CD4-positive, CD25-positive, alpha-beta regulatory T cell (primary cell): Measurements from ENCODE around the gene NTMT1. TPM values are rescaled to one million over a fixed set of nuclear protein-coding genes. Genes with fewer than 3 reads are reported as not detected.
A peak's percentile ranks its signal among the peaks of the same experiment; 100 is the strongest.

ENCODE experiments used
- ATAC-seq, 2 donors: fragments of 150-1000 bp; cut with Tn5 transposase; one replicate each; pipeline ENCODE4 v1.10.0; 2021; ENCODE audit warnings: low read depth in 2 of 2, moderate number of reproducible peaks in 2 of 2, moderate library complexity in 1 of 2
- DNase-seq, 3 donors: peaks; one replicate each; pipeline versions ENCODE4 v3.0.0 to v3.0.0-alpha.2; 2012 to 2022; ENCODE audit warnings: mixed read lengths in 1 of 3
- H3K27ac ChIP-seq: one replicate; pipeline ENCODE4 v1.7.0; 2013; ENCODE audit warnings: mild to moderate bottlenecking, low read length; ENCODE audit not compliant: insufficient read depth, poor library complexity, severe bottlenecking
- H3K27me3 ChIP-seq: one replicate; pipeline ENCODE4 v1.7.0; 2013; ENCODE audit warnings: low read length; ENCODE audit not compliant: control insufficient read depth, insufficient read depth
- H3K36me3 ChIP-seq: one replicate; pipeline ENCODE4 v1.7.0; 2013; ENCODE audit warnings: mild to moderate bottlenecking, low read length, moderate library complexity; ENCODE audit not compliant: control insufficient read depth, insufficient read depth
- H3K4me1 ChIP-seq: 2 replicates; pipeline ENCODE4 v1.7.0; 2013; ENCODE audit warnings: mild to moderate bottlenecking, low read length; ENCODE audit not compliant: insufficient read depth, control insufficient read depth, poor library complexity, severe bottlenecking
- H3K4me3 ChIP-seq: one replicate; pipeline ENCODE4 v1.7.0; 2013; ENCODE audit warnings: low read depth, mild to moderate bottlenecking, low read length, moderate library complexity
- H3K9me3 ChIP-seq, 2 experiments: 1 replicate in 1 of 2; 2 replicates in 1 of 2; pipeline ENCODE4 v1.7.0; 2013; ENCODE audit warnings: low read length in 2 of 2, mild to moderate bottlenecking in 1 of 2, moderate library complexity in 1 of 2; ENCODE audit not compliant: control insufficient read depth in 2 of 2
- H3K27ac Mint-ChIP-seq, 3 donors: one replicate each; pipeline ENCODE4 v1.8.0; 2020 to 2022; ENCODE audit warnings: mild to moderate bottlenecking in 3 of 3, mixed read lengths in 3 of 3, moderate library complexity in 2 of 3
- H3K27me3 Mint-ChIP-seq: one replicate; pipeline ENCODE4 v1.8.0; 2022; ENCODE audit warnings: mild to moderate bottlenecking, mixed read lengths
- H3K36me3 Mint-ChIP-seq: one replicate; pipeline ENCODE4 v1.8.0; 2020; ENCODE audit warnings: mixed read lengths
- H3K4me1 Mint-ChIP-seq, 4 donors: one replicate each; pipeline ENCODE4 v1.8.0; 2020 to 2022; ENCODE audit warnings: mixed read lengths in 4 of 4, mild to moderate bottlenecking in 1 of 4
- H3K4me3 Mint-ChIP-seq, 4 donors: one replicate each; pipeline ENCODE4 v1.8.0; 2020 to 2022; ENCODE audit warnings: mild to moderate bottlenecking in 4 of 4, mixed read lengths in 4 of 4, moderate library complexity in 3 of 4
- H3K9me3 Mint-ChIP-seq, 7 donors: one replicate each; pipeline ENCODE4 v1.8.0; 2020 to 2022; ENCODE audit warnings: mixed read lengths in 7 of 7, mild to moderate bottlenecking in 3 of 7, moderate library complexity in 2 of 7
- polyA plus RNA-seq, 4 donors: library from polyadenylated mRNA; unstranded; fragments of 300-500 nt; fragmentation: Illumina TruSeq; gene quantifications; one replicate each; pipeline ENCODE4 v1.2.3, GENCODE V29; 2021
- total RNA-seq: library from RNA; stranded (reverse); gene quantifications from one replicate; pipeline ENCODE4 v1.2.3, GENCODE V29; 2022

NTMT1 gene
- total and polyA plus RNA-seq, 5 donors from 2014 or later = 37.4 to 56.7 (median 52.0) TPM

- no peak overlapping the region for H3K27ac Mint-ChIP-seq
- no peak overlapping the region for H3K27ac ChIP-seq
- H3K9me3 Mint-ChIP-seq = no peaks in the 10 kb centered on the region
- peaks cover 0 to 2% (median 0%) of the 10 kb centered on the region in 4 donors for H3K4me1 Mint-ChIP-seq
- no peaks in the 10 kb centered on the region for H3K9me3 ChIP-seq
- DNase-seq = no peak
- H3K27me3 ChIP-seq = no peaks in the 10 kb centered on the region
- ATAC-seq = no peak
- H3K36me3 Mint-ChIP-seq = no peaks in the 10 kb centered on the region
- H3K27me3 Mint-ChIP-seq = peaks cover 9% of the 10 kb centered on the region
- no peaks in the 10 kb centered on the region for H3K4me1 ChIP-seq
- H3K4me3 ChIP-seq = no peak overlapping the region
- peak overlapping the region in 1 of 4 donors; percentile 60 for H3K4me3 Mint-ChIP-seq
- H3K36me3 ChIP-seq = no peaks in the 10 kb centered on the region
Measured at GRCh38 chr9:129648092-129648763, 22.3 kb downstream of the NTMT1 start.

GRCh38 chr9:129648764-129649115 is 22.8 kb downstream of the NTMT1 start:
- Mint-ChIP-seq H3K27me3 (peaks cover 9% of the 10 kb centered on the region), H3K4me3 (no peak overlapping the region), H3K9me3 (no peaks in the 10 kb centered on the region)

GRCh38 chr9:129649726-129650679 is 24.0 kb downstream of the NTMT1 start:
- H3K9me3 ChIP-seq = no peaks in the 10 kb centered on the region
- no peaks in the 10 kb centered on the region for H3K36me3 ChIP-seq
- no peak overlapping the region for H3K4me3 ChIP-seq
- H3K4me1 ChIP-seq = no peaks in the 10 kb centered on the region
- Mint-ChIP-seq H3K27ac (peak overlapping the region in 1 of 3 donors; percentile 82), H3K27me3 (peaks cover 9% of the 10 kb centered on the region), H3K36me3 (no peaks in the 10 kb centered on the region), H3K4me1 (peaks cover 0 to 2% (median 0%) of the 10 kb centered on the region in 4 donors), H3K4me3 (no peak overlapping the region), H3K9me3 (no peaks in the 10 kb centered on the region)
- no peaks in the 10 kb centered on the region for H3K27me3 ChIP-seq
- ATAC-seq (no peak), DNase-seq (no peak)
- no peak overlapping the region for H3K27ac ChIP-seq

More at GRCh38 chr9:129648764-129649115, 22.8 kb downstream of the NTMT1 start:
- Histone ChIP-seq H3K4me3 (no peak overlapping the region), H3K27me3 (no peaks in the 10 kb centered on the region), H3K27ac (no peak overlapping the region), H3K9me3 (no peaks in the 10 kb centered on the region), H3K4me1 (no peaks in the 10 kb centered on the region), H3K36me3 (no peaks in the 10 kb centered on the region)
- Mint-ChIP-seq H3K4me1 (peaks cover 0 to 2% (median 0%) of the 10 kb centered on the region in 4 donors), H3K36me3 (no peaks in the 10 kb centered on the region), H3K27ac (no peak overlapping the region)
- ATAC-seq (no peak), DNase-seq (no peak)

GRCh38 chr9:129650680-129651235 is 24.8 kb downstream of the NTMT1 start:
- H3K4me1 Mint-ChIP-seq = peaks cover 0 to 2% (median 0%) of the 10 kb centered on the region in 4 donors
- H3K4me3 Mint-ChIP-seq = no peak overlapping the region
- Histone ChIP-seq H3K27ac (no peak overlapping the region), H3K27me3 (no peaks in the 10 kb centered on the region), H3K36me3 (no peaks in the 10 kb centered on the region), H3K9me3 (no peaks in the 10 kb centered on the region), H3K4me3 (no peak overlapping the region), H3K4me1 (no peaks in the 10 kb centered on the region)
- no peak overlapping the region for H3K27ac Mint-ChIP-seq
- ATAC-seq (no peak), DNase-seq (no peak)
- no peaks in the 10 kb centered on the region for H3K9me3 Mint-ChIP-seq
- H3K36me3 Mint-ChIP-seq = no peaks in the 10 kb centered on the region
- H3K27me3 Mint-ChIP-seq = peaks cover 9% of the 10 kb centered on the region

- Mint-ChIP-seq H3K27me3 (peaks cover 12% of the 10 kb centered on the region), H3K27ac (no peak overlapping the region), H3K36me3 (no peaks in the 10 kb centered on the region), H3K9me3 (no peaks in the 10 kb centered on the region), H3K4me3 (no peak overlapping the region), H3K4me1 (peaks cover 0 to 2% (median 0%) of the 10 kb centered on the region in 4 donors)
- Histone ChIP-seq H3K9me3 (no peaks in the 10 kb centered on the region), H3K36me3 (no peaks in the 10 kb centered on the region), H3K4me3 (no peak overlapping the region), H3K27me3 (no peaks in the 10 kb centered on the region), H3K27ac (no peak overlapping the region), H3K4me1 (no peaks in the 10 kb centered on the region)
- DNase-seq (no peak), ATAC-seq (no peak)
Measured at GRCh38 chr9:129653823-129654553, 28.0 kb downstream of the NTMT1 start.

- no peaks in the 10 kb centered on the region for H3K9me3 Mint-ChIP-seq
- H3K4me3 ChIP-seq = no peak overlapping the region
- DNase-seq = no peak
- peaks cover 0 to 2% (median 0%) of the 10 kb centered on the region in 4 donors for H3K4me1 Mint-ChIP-seq
- H3K36me3 ChIP-seq = no peaks in the 10 kb centered on the region
- H3K4me1 ChIP-seq = no peaks in the 10 kb centered on the region
- ATAC-seq = no peak
- H3K4me3 Mint-ChIP-seq = no peak overlapping the region
- H3K27ac ChIP-seq = no peak overlapping the region
- H3K27me3 ChIP-seq = no peaks in the 10 kb centered on the region
- no peaks in the 10 kb centered on the region for H3K36me3 Mint-ChIP-seq
- no peaks in the 10 kb centered on the region for H3K9me3 ChIP-seq
- peaks cover 12% of the 10 kb centered on the region for H3K27me3 Mint-ChIP-seq
- H3K27ac Mint-ChIP-seq = no peak overlapping the region
Measured at GRCh38 chr9:129654554-129655040, 28.6 kb downstream of the NTMT1 start.

GRCh38 chr9:129655154-129655553 is 29.2 kb downstream of the NTMT1 start:
- peaks cover 0 to 1% (median 0%) of the 10 kb centered on the region in 4 donors for H3K4me1 Mint-ChIP-seq
- H3K9me3 Mint-ChIP-seq = no peaks in the 10 kb centered on the region
- Histone ChIP-seq H3K9me3 (no peaks in the 10 kb centered on the region), H3K27ac (no peak overlapping the region), H3K4me3 (no peak overlapping the region), H3K4me1 (no peaks in the 10 kb centered on the region), H3K36me3 (no peaks in the 10 kb centered on the region), H3K27me3 (no peaks in the 10 kb centered on the region)
- H3K27me3 Mint-ChIP-seq = peaks cover 11% of the 10 kb centered on the region
- ATAC-seq (no peak), DNase-seq (no peak)
- no peaks in the 10 kb centered on the region for H3K36me3 Mint-ChIP-seq
- no peak overlapping the region for H3K27ac Mint-ChIP-seq
- H3K4me3 Mint-ChIP-seq = no peak overlapping the region
